IMR-90 (cell line): Measurements from ENCODE around the gene GPR108. TPM values are rescaled to one million over a fixed set of nuclear protein-coding genes. Genes with fewer than 3 reads are reported as not detected.

Experiments
- ATAC-seq: fragments of 200-7000 bp; cut with Tn5 transposase; 2 replicates; pipeline ENCODE4 v1.9.1; 2020; ENCODE audit warnings: low read depth, mild to moderate bottlenecking, moderate library complexity
- BruUV-seq: library from RNA; stranded (reverse); fragments of 400-500 nt; replicated peaks from 2 replicates; lab custom pipeline; 2021; lab: Mats Ljungman, UMichigan
- CTCF ChIA-PET: fragments of 300-600 bp; formaldehyde crosslinking; extraction: SDS; loops from one replicate; lab custom pipeline; 2021; ENCODE audit warnings: antibody characterized with exemption; lab: Yijun Ruan, JAX
- POLR2A ChIA-PET: fragments of 300-600 bp; sonication (Branson Sonifier 250); formaldehyde crosslinking; loops from one replicate; lab custom pipeline; 2022; ENCODE audit warnings: antibody characterized with exemption; ENCODE audit not compliant: unreplicated experiment; lab: Charles Lee
- DNase-seq: peaks from one replicate; pipeline ENCODE4 v3.0.0; 2013
- H2AFZ ChIP-seq: replicated peaks from 2 replicates; pipeline ENCODE3; 2013; ENCODE audit warnings: low read length, mild to moderate bottlenecking; ENCODE audit not compliant: poor library complexity
- H2AK5ac ChIP-seq: 2 replicates; pipeline ENCODE4 v1.6.1; 2013; ENCODE audit warnings: low read depth, low read length, inconsistent platforms
- H2AK9ac ChIP-seq: replicated peaks from 2 replicates; pipeline ENCODE3; 2013; ENCODE audit warnings: mild to moderate bottlenecking, low read depth, low read length, moderate library complexity; ENCODE audit not compliant: poor library complexity
- H2BK120ac ChIP-seq: 2 replicates; pipeline ENCODE4 v1.6.1; 2013; ENCODE audit warnings: low read depth, low read length, inconsistent platforms
- H2BK15ac ChIP-seq: 3 replicates; pipeline ENCODE4 v1.6.1; 2013; ENCODE audit warnings: low read depth, low read length, inconsistent platforms
- H2BK20ac ChIP-seq: 2 replicates; pipeline ENCODE4 v1.6.1; 2013; ENCODE audit warnings: low read depth, mild to moderate bottlenecking, inconsistent platforms, low read length, moderate library complexity
- H2BK5ac ChIP-seq: 2 replicates; pipeline ENCODE4 v1.6.1; 2013; ENCODE audit warnings: mild to moderate bottlenecking, low read depth, low read length, inconsistent platforms; ENCODE audit not compliant: poor library complexity, severe bottlenecking
- H3K14ac ChIP-seq: replicated peaks from 2 replicates; pipeline ENCODE4 v1.6.1; 2013; ENCODE audit warnings: low read depth, low read length, inconsistent platforms
- H3K18ac ChIP-seq: 2 replicates; pipeline ENCODE4 v1.6.1; 2013; ENCODE audit warnings: low read depth, low read length, control low read depth
- H3K23ac ChIP-seq: 2 replicates; pipeline ENCODE4 v1.6.1; 2013; ENCODE audit warnings: low read depth, low read length, inconsistent platforms
- H3K27ac ChIP-seq: 2 replicates; pipeline ENCODE4 v1.5.1; 2013; ENCODE audit warnings: mild to moderate bottlenecking, control low read depth, low read length; ENCODE audit not compliant: insufficient read depth
- H3K27me3 ChIP-seq: 2 replicates; pipeline ENCODE4 v1.6.1; 2013; ENCODE audit warnings: low read length; ENCODE audit not compliant: control insufficient read depth, insufficient read depth
- H3K36me3 ChIP-seq: 2 replicates; pipeline ENCODE4 v1.6.1; 2013; ENCODE audit warnings: low read length, mixed read lengths; ENCODE audit not compliant: control insufficient read depth, insufficient read depth
- H3K4ac ChIP-seq: 2 replicates; pipeline ENCODE4 v1.6.1; 2013; ENCODE audit warnings: low read depth, low read length, inconsistent platforms
- H3K4me1 ChIP-seq: 2 replicates; pipeline ENCODE4 v1.6.1; 2013; ENCODE audit warnings: low read length, mixed read lengths; ENCODE audit not compliant: control insufficient read depth, insufficient read depth
- H3K4me2 ChIP-seq: 2 replicates; pipeline ENCODE4 v1.6.1; 2013; ENCODE audit warnings: low read depth, mild to moderate bottlenecking, control low read depth, low read length, moderate library complexity
- H3K4me3 ChIP-seq: 2 replicates; pipeline ENCODE4 v1.5.1; 2013; ENCODE audit warnings: low read depth, mild to moderate bottlenecking, control low read depth, low read length, moderate library complexity; ENCODE audit not compliant: insufficient read depth
- H3K56ac ChIP-seq: 2 replicates; pipeline ENCODE4 v1.6.1; 2013; ENCODE audit warnings: low read length, inconsistent platforms; ENCODE audit not compliant: insufficient read depth; ENCODE audit errors: extremely low read depth
- H3K79me1 ChIP-seq, 2 experiments: 2 replicates each; pipeline ENCODE4 v1.6.1; 2013; ENCODE audit warnings: low read length in 2 of 2, inconsistent platforms in 1 of 2, low read depth in 1 of 2
- H3K9ac ChIP-seq: 2 replicates; pipeline ENCODE4 v1.6.1; 2013; ENCODE audit warnings: low read depth, low read length, control low read depth
- H3K9me1 ChIP-seq: 2 replicates; pipeline ENCODE4 v1.6.1; 2013; ENCODE audit warnings: low read length, inconsistent platforms; ENCODE audit not compliant: insufficient read depth
- H3K9me3 ChIP-seq: 2 replicates; pipeline ENCODE4 v1.6.1; 2013; ENCODE audit warnings: low read length; ENCODE audit not compliant: control insufficient read depth, insufficient read depth
- H4K20me1 ChIP-seq: 2 replicates; pipeline ENCODE4 v1.6.1; 2013; ENCODE audit warnings: low read length, inconsistent platforms; ENCODE audit not compliant: insufficient read depth
- H4K5ac ChIP-seq: 2 replicates; pipeline ENCODE4 v1.6.1; 2013; ENCODE audit warnings: mild to moderate bottlenecking, low read depth, low read length, control low read depth
- H4K8ac ChIP-seq, 2 experiments: 2 replicates each; pipeline ENCODE4 v1.6.1; 2013; ENCODE audit warnings: low read depth in 2 of 2, low read length in 2 of 2, control low read depth in 1 of 2, inconsistent platforms in 1 of 2
- H4K91ac ChIP-seq: 2 replicates; pipeline ENCODE4 v1.6.1; 2013; ENCODE audit warnings: low read depth, low read length, inconsistent platforms; ENCODE audit not compliant: insufficient read depth
- CEBPB ChIP-seq: IDR thresholded peaks from 2 replicates; pipeline ENCODE4 v1.6.1; 2012; ENCODE audit warnings: low read depth, low read length, improper control_type of control experiment
- CHD1 ChIP-seq: IDR thresholded peaks from 2 replicates; pipeline ENCODE4 v1.6.1; 2012; ENCODE audit warnings: low read depth, low read length, improper control_type of control experiment
- CTCF ChIP-seq: conservative IDR thresholded peaks from 2 replicates; pipeline ENCODE4 v1.5.1; 2012; ENCODE audit warnings: mild to moderate bottlenecking, low read depth, low read length, improper control_type of control experiment
- ELK1 ChIP-seq: fragments of 150-350 bp; IDR thresholded peaks from 2 replicates; pipeline ENCODE4 v1.6.1; 2016; ENCODE audit warnings: low read depth, mild to moderate bottlenecking, low read length, moderate library complexity, borderline replicate concordance
- MAFK ChIP-seq: IDR thresholded peaks from 2 replicates; pipeline ENCODE4 v1.6.1; 2012; ENCODE audit warnings: low read depth, low read length, improper control_type of control experiment
- MXI1 ChIP-seq: IDR thresholded peaks from 2 replicates; pipeline ENCODE4 v1.6.1; 2012; ENCODE audit warnings: low read depth, mild to moderate bottlenecking, low read length, moderate library complexity, borderline replicate concordance
- NFE2L2 ChIP-seq: fragments of 150-350 bp; IDR thresholded peaks from 2 replicates; pipeline ENCODE4 v1.6.1; 2016; ENCODE audit warnings: low read depth, mild to moderate bottlenecking, low read length
- POLR2A ChIP-seq: IDR thresholded peaks from 2 replicates; pipeline ENCODE4 v1.6.1; 2012; ENCODE audit warnings: mild to moderate bottlenecking, low read depth, low read length
- RFX5 ChIP-seq: IDR thresholded peaks from 2 replicates; pipeline ENCODE4 v1.8.0; 2012; ENCODE audit warnings: low read depth, mild to moderate bottlenecking, low read length, moderate library complexity
- SMC3 ChIP-seq: fragments of 150-350 bp; IDR thresholded peaks from 2 replicates; pipeline ENCODE4 v1.6.1; 2016; ENCODE audit warnings: low read depth, mild to moderate bottlenecking, antibody characterized with exemption, low read length, moderate library complexity
- WGBS, 2 experiments: methylation state at CpG; one replicate each; pipeline versions ENCODE4 v1.1.5 to v1.1.7; 2013; ENCODE audit warnings: missing lambda C conversion rate in 2 of 2; ENCODE audit not compliant: insufficient read length in 1 of 2; ENCODE audit errors: extremely low coverage in 2 of 2; 5-methylcytosine and 5-hydroxymethylcytosine counted together
- dilution Hi-C: fragments of 300-500 bp; cut with HindIII; formaldehyde crosslinking; loops from one replicate; pipeline ENCODE4 v1.14.3; 2018; ENCODE audit warnings: low sequenced_read_pairs; ENCODE audit not compliant: unreplicated experiment
- in situ Hi-C: fragments of 300-500 bp; cut with MboI; formaldehyde crosslinking; loops from 3 replicates; pipeline ENCODE4 v1.14.3; 2019; ENCODE audit warnings: low sequenced_read_pairs, inconsistent platforms, mixed read lengths
- intact Hi-C: fragments of 100-400 bp; cut with micrococcal nuclease; formaldehyde crosslinking; loops from 2 replicates; pipeline ENCODE4 v1.10.0; 2022
- polyA plus RNA-seq, 3 experiments: library from polyadenylated mRNA; depleted of rRNA; stranded (reverse); fragments of >200 nt; gene quantifications; 2 replicates each; pipeline ENCODE4 v1.2.3, GENCODE V29; 2012; ENCODE audit warnings: low replicate concordance in 1 of 3
- total RNA-seq: library from RNA; depleted of rRNA; stranded (reverse); fragments of >200 nt; gene quantifications from 2 replicates; pipeline ENCODE4 v1.2.3, GENCODE V29; 2012

The GPR108 gene
- total and polyA plus RNA-seq, 2 of the 4 experiments (the other 2 are of a cell fraction), result 28.0 to 38.9 TPM

GRCh38 chr19:6730153-6730804, 7.1 kb downstream of the GPR108 start:
- in situ Hi-C loops (loop anchor here (10.0 kb wide), 2 partner anchors 135 to 215 kb away; no protein-coding TSS in a partner anchor), dilution Hi-C loops (no loop called here), intact Hi-C loops (loop anchor here (10.0 kb wide), 1 partner anchor 335 kb away; the partner anchor contains the start of gene ZNF557)
- ATAC-seq (no peak), DNase-seq (no peak)
- H2BK120ac ChIP-seq, result no peak overlapping the region
- H3K9me3 ChIP-seq, result no peaks in the 10 kb centered on the region
- H3K14ac ChIP-seq, result no peak overlapping the region
- no peaks in the 10 kb centered on the region; the same call in 1 of the 2 replicates for H3K9me1 ChIP-seq
- no peak overlapping the region for H2AK9ac ChIP-seq
- no TSS peak for BruUV-seq
- WGBS, 2 experiments, result 28% methylated on average over 2 of the region's 27 CpGs; no CpG with 5 or more reads in 1 of the 2 experiments
- H2BK20ac ChIP-seq, result no peak overlapping the region
- no peak overlapping the region for H3K27ac ChIP-seq
- H3K36me3 ChIP-seq, result peaks cover 11% of the 10 kb centered on the region; the same call in 1 of the 2 replicates
- H2BK5ac ChIP-seq, result no peak overlapping the region
- H4K5ac ChIP-seq, result no peak overlapping the region
- H3K18ac ChIP-seq, result no peak overlapping the region
- no peaks in the 10 kb centered on the region for H3K4me1 ChIP-seq
- H3K27me3 ChIP-seq, result no peaks in the 10 kb centered on the region
- no peak overlapping the region for H4K8ac ChIP-seq
- no peak overlapping the region for H3K4me3 ChIP-seq
- peak overlapping the region; percentile 29 for H2AFZ ChIP-seq
- peaks cover 0 to 9% of the 10 kb centered on the region in 2 experiments; a peak in 3 of 4 replicates for H3K79me1 ChIP-seq
- H3K4ac ChIP-seq, result no peak overlapping the region
- H3K56ac ChIP-seq, result no peak overlapping the region
- CTCF ChIA-PET, result no interaction called here
- no peaks in the 10 kb centered on the region for H4K20me1 ChIP-seq
- H2AK5ac ChIP-seq, result no peak overlapping the region
- TF ChIP-seq CTCF, result no peak
- TF ChIP-seq POLR2A, result no peak
- no peak for TF ChIP-seq RFX5
- no peak for TF ChIP-seq CEBPB
- no peak for TF ChIP-seq ELK1
- TF ChIP-seq NFE2L2, result no peak
- no peak for TF ChIP-seq MAFK
- no peak for TF ChIP-seq CHD1
- no peak for TF ChIP-seq MXI1
- no peak for TF ChIP-seq SMC3
- H4K91ac ChIP-seq, result no peak overlapping the region
- no peak overlapping the region for H3K23ac ChIP-seq
- H2BK15ac ChIP-seq, result no peak overlapping the region
- no peak overlapping the region for H3K9ac ChIP-seq
- no peak overlapping the region for H3K4me2 ChIP-seq
- POLR2A ChIA-PET, result no interaction called here
